ENCODE results near the gene COL27A1.

COL27A1 gene

DNA sequence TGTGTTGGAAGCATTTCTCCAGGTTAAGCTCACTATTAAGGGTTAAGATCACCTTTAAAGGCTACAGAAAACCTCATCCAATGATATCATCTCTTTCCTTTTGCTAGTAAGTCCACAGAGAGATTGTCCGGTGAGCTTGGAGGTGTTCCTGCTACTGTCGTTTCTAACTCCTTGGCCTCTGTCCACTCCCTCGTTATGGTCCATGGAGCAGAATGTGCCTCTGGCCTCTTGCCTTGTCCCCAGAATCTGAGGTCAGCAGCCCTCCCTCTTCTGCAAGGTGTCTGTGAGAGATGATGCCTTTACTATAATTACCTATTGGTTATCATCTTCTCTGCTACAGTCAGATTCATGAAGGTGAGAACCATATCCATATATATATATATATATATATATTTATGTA, 189.4 kb downstream of the COL27A1 start:
- DNase-seq (ENCODE audit: low spot score in 2 of 2) (no peak), ATAC-seq (ENCODE audit: low read depth) (no peak)
- H3K9me3 Mint-ChIP-seq = no peaks in the 10 kb centered on the region
- H3K4me1 Mint-ChIP-seq = peaks cover 39% of the 10 kb centered on the region
- H3K27me3 Mint-ChIP-seq = no peaks in the 10 kb centered on the region
- H3K4me3 Mint-ChIP-seq = no peak overlapping the region
- H3K27ac Mint-ChIP-seq = peak overlapping the region; percentile 82
- H3K36me3 Mint-ChIP-seq = peaks cover 50% of the 10 kb centered on the region

DNA sequence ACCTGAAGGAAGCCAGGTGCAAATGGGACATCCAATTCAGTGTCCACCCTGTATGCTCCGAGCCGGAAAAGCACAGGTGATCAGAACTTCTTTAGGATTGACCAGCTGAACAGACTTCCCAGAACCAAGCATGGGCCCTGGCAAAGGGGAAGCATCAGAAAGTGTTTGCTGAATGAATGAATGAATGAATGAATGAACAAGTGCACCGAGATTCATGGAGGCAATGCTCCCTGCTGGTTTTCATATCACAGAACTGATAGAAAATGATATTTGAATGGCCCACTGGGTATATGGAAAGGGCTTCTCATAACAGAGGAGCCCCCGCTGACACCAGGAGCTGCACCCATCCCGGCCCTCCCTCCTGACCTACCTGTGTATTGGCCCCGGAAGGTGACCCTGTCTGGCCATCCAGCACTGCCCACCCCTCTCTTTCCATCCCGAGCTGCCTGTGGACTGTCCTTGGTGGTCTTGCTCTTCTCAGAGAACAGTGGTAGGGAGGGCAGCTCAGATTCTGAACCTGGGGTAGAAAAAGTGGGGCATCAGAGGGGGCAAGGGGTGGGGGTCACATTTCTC, 190.2 kb downstream of the COL27A1 start:
- ATAC-seq (ENCODE audit: low read depth) (no peak), DNase-seq (ENCODE audit: low spot score in 2 of 2) (no peak)
- peak overlapping the region; percentile 45 for H3K27ac Mint-ChIP-seq
- peaks cover 53% of the 10 kb centered on the region for H3K36me3 Mint-ChIP-seq
- peaks cover 41% of the 10 kb centered on the region for H3K4me1 Mint-ChIP-seq
- H3K27me3 Mint-ChIP-seq = no peaks in the 10 kb centered on the region
- no peak overlapping the region for H3K4me3 Mint-ChIP-seq
- no peaks in the 10 kb centered on the region for H3K9me3 Mint-ChIP-seq

DNA sequence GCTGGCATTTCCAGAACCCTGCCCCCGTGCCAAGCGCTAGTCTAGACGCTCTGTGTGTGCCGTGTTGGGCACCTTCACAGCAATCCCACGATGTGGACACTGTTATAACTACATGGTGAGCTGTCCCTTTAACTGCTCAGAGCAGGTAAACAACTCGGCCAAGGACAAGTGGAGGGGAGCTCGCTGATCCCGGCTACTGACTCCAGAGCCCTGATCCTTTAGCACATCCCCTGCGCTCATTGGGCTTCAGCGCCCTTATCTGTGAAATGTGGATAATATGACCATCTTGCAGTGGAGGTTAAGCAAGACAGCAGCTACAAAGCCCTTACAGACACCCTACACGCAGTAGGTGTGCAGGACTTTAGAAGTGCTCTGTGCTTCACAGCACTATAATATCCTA, 190.8 kb downstream of the COL27A1 start:
- Mint-ChIP-seq H3K9me3 (no peaks in the 10 kb centered on the region), H3K4me1 (peaks cover 43% of the 10 kb centered on the region), H3K27me3 (no peaks in the 10 kb centered on the region), H3K27ac (peak overlapping the region; percentile 45), H3K36me3 (peaks cover 54% of the 10 kb centered on the region), H3K4me3 (no peak overlapping the region)
- ATAC-seq (ENCODE audit: low read depth) (no peak), DNase-seq (ENCODE audit: low spot score in 2 of 2) (no peak)

DNA sequence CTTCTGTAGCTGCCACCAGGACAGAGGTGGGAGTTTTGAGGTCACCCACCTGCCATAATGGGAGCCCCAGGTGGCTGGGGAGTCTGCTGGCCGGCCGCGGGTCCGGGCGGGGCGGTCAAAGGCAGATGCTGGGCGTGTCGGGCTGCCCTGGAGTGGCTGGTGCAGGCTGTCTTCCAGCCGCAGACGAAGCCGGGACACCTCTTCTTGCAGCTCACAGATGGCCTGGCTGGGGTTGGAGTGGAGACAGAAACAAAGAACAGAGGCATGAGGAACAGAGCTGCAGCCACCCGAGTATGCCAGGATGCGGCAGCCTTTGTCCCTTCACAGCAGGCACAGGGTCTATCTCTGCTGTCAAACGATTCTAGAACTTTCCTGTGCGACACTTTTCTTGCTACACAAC, 192.3 kb downstream of the COL27A1 start:
- no peak for ATAC-seq (ENCODE audit: low read depth)
- Mint-ChIP-seq H3K36me3 (peaks cover 51% of the 10 kb centered on the region), H3K9me3 (no peaks in the 10 kb centered on the region)

DNA sequence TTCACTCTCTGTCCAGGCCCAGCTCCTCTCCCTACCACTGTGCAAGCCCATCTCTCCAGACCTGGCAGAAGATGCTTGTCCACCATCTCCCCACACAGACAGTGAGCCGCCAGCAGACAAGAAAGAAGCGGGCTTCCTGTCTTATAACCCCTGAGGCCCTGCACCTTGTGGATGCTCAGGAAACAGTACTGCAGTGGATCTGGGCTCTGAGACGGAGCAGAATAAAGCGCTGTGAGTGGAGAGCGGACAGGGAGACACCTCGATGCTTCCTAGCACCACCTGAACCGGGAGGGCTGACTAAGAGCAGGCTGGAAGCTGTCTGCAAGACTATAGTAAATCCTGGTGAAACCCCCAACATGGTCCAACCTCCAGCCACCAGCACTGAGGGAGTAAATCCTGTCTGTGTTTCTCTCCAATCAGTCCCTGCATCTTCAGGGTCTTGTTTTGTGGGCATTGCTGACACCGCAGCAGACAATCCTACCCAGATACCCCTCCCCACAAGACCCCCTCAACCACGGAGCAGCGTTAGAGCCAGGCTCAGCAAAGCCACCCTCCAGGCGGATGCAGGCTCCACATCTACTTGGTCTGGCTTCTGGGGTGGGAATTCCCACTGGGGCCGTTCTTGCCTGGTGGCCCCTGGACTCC, 193.0 kb downstream of the COL27A1 start:
- H3K4me3 Mint-ChIP-seq = peak overlapping the region; percentile 48
- H3K36me3 Mint-ChIP-seq = peaks cover 47% of the 10 kb centered on the region
- H3K9me3 Mint-ChIP-seq = no peaks in the 10 kb centered on the region
- H3K27me3 Mint-ChIP-seq = no peaks in the 10 kb centered on the region
- no peak for ATAC-seq (ENCODE audit: low read depth)
- DNase-seq (ENCODE audit: low spot score in 2 of 2) = no peak
- peaks cover 41% of the 10 kb centered on the region for H3K4me1 Mint-ChIP-seq
- H3K27ac Mint-ChIP-seq = peak overlapping the region; percentile 68

More for the DNA sequence above, 192.3 kb downstream of the COL27A1 start:
- Mint-ChIP-seq H3K4me3 (no peak overlapping the region), H3K4me1 (peaks cover 41% of the 10 kb centered on the region), H3K27me3 (no peaks in the 10 kb centered on the region), H3K27ac (peak overlapping the region; percentile 68)
- no peak for DNase-seq (ENCODE audit: low spot score in 2 of 2)

DNA sequence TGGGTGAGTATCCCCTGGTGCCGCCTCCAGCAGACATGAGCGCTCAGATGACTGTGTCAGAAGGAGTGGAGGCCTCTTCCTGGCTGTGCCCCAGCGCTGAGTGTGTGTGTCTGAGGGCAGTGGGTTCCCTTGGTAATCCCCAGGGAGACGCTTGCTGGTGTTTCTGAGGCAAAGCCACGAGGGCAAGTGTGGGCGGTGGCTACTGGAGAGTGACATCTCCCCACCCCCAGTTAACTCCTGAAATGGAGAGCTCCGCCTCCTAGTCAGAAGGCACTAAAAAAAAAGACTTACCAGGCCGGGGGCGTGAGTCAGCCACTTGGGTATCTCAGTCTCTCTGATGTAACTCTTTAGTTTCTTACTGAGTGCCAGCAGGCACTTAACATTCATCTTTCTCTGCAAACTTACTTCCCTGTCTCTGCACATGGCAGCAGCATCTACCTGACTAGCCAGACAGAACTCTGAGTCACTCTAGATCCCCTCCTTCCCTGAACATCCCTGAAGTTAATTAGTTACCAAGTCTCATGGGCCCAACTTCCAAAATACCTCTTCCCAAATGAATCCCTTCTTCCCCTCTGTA, 193.7 kb downstream of the COL27A1 start:
- Mint-ChIP-seq H3K36me3 (peaks cover 44% of the 10 kb centered on the region), H3K27ac (peak overlapping the region; percentile 68)

DNA sequence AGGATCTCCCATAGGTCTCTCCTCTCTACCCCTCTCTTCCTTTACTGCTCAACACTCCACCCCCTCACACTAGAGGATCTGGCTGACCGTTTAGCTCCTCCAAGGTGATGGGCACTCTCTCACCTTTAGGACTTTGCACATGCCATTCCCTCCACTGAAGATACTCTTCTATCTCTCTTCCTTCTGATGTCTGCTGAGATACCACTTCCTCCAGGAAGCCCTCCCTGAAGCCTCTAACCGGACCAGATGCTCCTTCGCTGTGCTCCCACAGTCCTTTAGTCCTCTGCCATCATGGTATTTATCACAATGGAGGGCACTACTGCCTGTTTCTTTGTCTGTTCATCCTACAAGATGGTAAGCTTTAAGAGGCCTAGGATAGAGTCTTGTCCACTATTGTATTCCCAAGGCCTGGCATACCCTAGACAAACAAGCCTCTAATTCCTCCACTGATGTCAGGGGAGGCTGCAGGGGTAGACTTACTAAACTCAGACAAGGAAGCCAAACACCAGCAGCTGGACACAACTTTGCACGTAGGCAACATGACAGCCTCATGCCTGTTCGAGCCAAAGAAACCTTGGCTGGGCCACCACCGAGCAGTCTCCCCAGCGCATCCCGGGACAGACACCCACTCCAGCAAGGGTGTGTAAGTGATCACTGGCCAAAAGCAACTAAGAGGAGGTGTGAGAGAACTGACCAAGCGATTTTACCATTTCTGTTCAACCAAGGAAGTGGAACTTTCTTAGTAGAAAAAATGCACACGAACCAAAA, 194.6 kb downstream of the COL27A1 start:
- Mint-ChIP-seq H3K36me3 (peaks cover 36% of the 10 kb centered on the region), H3K4me3 (peak overlapping the region; percentile 48), H3K4me1 (peaks cover 33% of the 10 kb centered on the region), H3K27ac (peak overlapping the region; percentile 68), H3K9me3 (no peaks in the 10 kb centered on the region), H3K27me3 (no peaks in the 10 kb centered on the region)
- no peak for DNase-seq (ENCODE audit: low spot score in 2 of 2)
- no peak for ATAC-seq (ENCODE audit: low read depth)

More for the DNA sequence above, 193.7 kb downstream of the COL27A1 start:
- Mint-ChIP-seq H3K4me1 (peaks cover 38% of the 10 kb centered on the region), H3K9me3 (no peaks in the 10 kb centered on the region), H3K4me3 (peak overlapping the region; percentile 48), H3K27me3 (no peaks in the 10 kb centered on the region)
- peak; percentile 61 to 80 for DNase-seq (ENCODE audit: low spot score in 2 of 2)
- ATAC-seq (ENCODE audit: low read depth) = peak; percentile 95

DNA sequence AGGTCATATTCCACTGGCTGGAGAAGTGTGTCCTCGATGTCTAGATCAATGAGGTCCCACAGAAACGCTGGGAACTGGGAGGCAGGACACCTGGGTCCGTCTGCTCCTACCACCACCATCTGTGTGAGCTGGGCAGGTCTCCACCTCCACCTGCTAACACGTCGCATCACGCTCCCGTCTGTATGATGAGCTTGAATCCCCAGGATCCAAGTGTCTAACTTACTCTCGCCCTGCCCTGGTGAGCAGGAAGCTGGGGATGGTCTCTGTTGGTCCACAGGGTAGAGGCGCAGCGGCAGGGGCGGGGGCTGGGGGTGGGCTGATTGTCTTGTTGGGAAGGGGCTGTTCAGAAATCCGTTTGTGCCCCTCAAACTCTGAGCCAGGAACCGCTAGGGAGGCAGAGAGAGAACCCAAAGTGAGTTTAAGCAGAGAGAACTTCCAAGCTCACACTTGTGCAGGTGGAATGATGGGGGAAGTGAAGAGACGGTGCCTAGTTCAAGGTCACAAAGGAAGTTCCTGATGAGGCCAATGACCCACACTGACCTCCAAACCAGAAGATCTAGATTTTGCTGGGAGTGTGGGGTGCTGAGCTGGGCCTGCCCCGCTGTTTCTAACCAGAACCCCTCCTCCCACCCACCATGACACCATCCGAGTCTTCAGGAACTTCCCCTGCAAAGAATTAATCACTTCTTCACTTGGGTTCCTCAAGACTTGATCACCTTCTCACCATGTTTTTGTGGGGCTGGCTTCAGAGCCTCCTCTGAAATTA, 195.5 kb downstream of the COL27A1 start:
- H3K9me3 Mint-ChIP-seq = no peaks in the 10 kb centered on the region
- H3K27me3 Mint-ChIP-seq = no peaks in the 10 kb centered on the region
- H3K36me3 Mint-ChIP-seq = peaks cover 34% of the 10 kb centered on the region
- H3K4me1 Mint-ChIP-seq = peaks cover 33% of the 10 kb centered on the region
- DNase-seq (ENCODE audit: low spot score in 2 of 2) (no peak), ATAC-seq (ENCODE audit: low read depth) (no peak)
- no peak overlapping the region for H3K4me3 Mint-ChIP-seq
- H3K27ac Mint-ChIP-seq = peak overlapping the region; percentile 68

DNA sequence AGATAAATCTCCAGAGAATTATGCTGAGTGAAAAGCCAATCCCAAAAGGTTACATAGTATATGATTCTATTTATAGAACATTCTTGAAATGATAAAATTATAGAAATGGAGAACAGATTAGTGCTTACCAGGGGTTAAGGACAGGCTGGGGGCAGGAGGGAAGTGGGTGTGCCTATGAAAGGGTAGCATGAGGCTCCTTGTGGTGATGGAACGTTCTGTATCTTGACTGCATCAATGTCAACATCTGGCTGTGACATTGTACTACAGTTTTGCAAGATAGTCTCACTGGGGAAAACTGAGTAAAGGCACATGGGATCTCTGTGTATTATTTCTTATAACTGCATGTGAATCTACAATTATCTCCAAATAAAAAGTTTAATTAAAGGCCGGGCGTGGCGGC, 196.6 kb downstream of the COL27A1 start:
- Mint-ChIP-seq H3K4me1 (peaks cover 37% of the 10 kb centered on the region), H3K36me3 (peaks cover 35% of the 10 kb centered on the region), H3K27ac (no peak overlapping the region), H3K27me3 (no peaks in the 10 kb centered on the region), H3K4me3 (no peak overlapping the region), H3K9me3 (no peaks in the 10 kb centered on the region)
- DNase-seq (ENCODE audit: low spot score in 2 of 2) (no peak), ATAC-seq (ENCODE audit: low read depth) (no peak)

DNA sequence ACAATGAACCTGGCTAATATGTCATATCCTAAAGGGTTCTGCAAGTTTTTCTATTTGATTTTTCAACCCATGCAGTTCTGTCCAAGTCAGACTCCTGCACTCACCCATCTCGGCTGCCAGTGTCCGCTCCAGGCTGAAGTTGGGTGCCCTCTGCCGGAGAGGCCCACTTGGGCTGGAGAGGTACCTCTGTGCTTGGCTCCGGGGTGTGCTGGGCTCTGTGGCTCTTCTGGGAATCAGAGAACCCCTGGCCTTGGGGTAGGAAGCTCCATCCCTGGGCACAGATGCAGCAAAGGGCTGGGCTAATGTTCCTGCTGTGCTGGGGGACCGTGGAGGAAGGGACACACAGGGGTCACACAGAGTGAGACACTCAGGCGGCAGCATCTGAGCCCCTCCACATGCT, 200.5 kb downstream of the COL27A1 start:
- Mint-ChIP-seq H3K9me3 (no peaks in the 10 kb centered on the region), H3K36me3 (peaks cover 33% of the 10 kb centered on the region), H3K4me3 (no peak overlapping the region), H3K27me3 (no peaks in the 10 kb centered on the region), H3K4me1 (peaks cover 15% of the 10 kb centered on the region), H3K27ac (no peak overlapping the region)
- DNase-seq (ENCODE audit: low spot score in 2 of 2) (no peak), ATAC-seq (ENCODE audit: low read depth) (no peak)

DNA sequence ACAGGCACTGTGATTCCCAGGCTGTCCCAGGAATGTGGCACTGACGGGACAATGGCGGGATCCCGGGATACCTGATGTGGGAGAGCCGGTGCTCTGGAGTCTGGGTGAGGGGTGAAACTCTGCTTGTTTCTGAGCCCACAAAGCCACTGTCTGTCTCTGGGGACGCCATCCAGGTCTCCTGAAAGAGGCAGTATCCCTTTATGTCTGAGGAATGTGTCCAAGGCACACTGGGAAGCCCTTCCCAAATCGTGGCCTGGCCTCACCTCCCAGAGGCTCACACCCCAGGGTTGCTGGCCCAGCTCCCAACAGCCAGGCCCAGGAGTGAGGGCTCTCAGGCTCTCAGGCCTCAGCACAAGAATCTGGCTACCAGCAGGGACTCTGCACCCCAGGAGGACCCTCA, 201.5 kb downstream of the COL27A1 start:
- H3K4me1 Mint-ChIP-seq = peaks cover 15% of the 10 kb centered on the region
- H3K27me3 Mint-ChIP-seq = no peaks in the 10 kb centered on the region
- ATAC-seq (ENCODE audit: low read depth) (no peak), DNase-seq (ENCODE audit: low spot score in 2 of 2) (no peak)
- peaks cover 40% of the 10 kb centered on the region for H3K36me3 Mint-ChIP-seq
- no peaks in the 10 kb centered on the region for H3K9me3 Mint-ChIP-seq
- H3K4me3 Mint-ChIP-seq = no peak overlapping the region
- H3K27ac Mint-ChIP-seq = peak overlapping the region; percentile 85

DNA sequence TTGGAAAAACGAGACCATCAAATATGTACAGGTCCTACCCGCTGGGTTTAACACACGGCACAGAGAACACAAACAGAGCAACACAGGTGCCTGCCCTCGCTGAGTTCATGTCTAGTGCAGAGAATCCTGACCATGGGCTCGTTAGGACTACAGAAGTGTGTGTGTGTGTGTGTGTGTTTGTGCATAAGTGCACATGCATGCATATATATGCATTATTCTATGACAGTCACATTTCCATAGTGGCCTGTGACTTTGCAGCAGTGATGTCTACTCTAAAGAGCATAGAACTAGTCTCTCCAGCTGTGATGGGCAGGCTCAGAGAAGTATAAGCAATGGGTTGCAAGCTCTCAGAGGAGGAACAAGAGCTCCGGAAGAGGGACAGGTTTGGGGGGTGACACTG, 202.0 kb downstream of the COL27A1 start:
- no peak overlapping the region for H3K4me3 Mint-ChIP-seq
- no peaks in the 10 kb centered on the region for H3K27me3 Mint-ChIP-seq
- ATAC-seq (ENCODE audit: low read depth) (no peak), DNase-seq (ENCODE audit: low spot score in 2 of 2) (no peak)
- peaks cover 39% of the 10 kb centered on the region for H3K36me3 Mint-ChIP-seq
- peak overlapping the region; percentile 89 for H3K27ac Mint-ChIP-seq
- H3K9me3 Mint-ChIP-seq = no peaks in the 10 kb centered on the region
- H3K4me1 Mint-ChIP-seq = peaks cover 13% of the 10 kb centered on the region

DNA sequence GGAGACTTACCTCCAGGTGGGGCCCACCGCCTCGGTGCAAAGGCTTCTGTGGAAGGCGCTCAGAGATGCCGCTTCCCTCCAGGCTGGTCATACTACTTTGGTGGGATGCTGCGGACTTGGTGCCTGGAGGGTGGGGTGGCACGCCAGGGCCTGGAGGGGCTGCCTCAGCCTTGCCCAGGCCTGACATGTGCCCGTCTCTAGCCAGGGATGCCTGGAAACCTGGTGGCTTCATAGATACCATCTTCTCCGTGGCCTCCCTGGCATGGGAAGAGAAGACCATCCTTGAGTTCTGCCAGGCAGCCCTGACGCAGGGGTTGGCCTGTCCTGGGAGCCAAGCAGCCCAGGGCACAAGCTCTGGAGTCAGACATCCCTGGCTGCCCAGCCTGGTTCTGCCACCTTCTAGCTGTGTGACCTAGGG, 202.6 kb downstream of the COL27A1 start:
- Mint-ChIP-seq H3K36me3 (peaks cover 38% of the 10 kb centered on the region), H3K9me3 (no peaks in the 10 kb centered on the region), H3K4me3 (no peak overlapping the region), H3K27ac (peak overlapping the region; percentile 17), H3K4me1 (peaks cover 13% of the 10 kb centered on the region), H3K27me3 (no peaks in the 10 kb centered on the region)
- ATAC-seq (ENCODE audit: low read depth) (no peak), DNase-seq (ENCODE audit: low spot score in 2 of 2) (no peak)
